Activated CD4-positive, alpha-beta T cell treated with anti-CD3 and anti-CD28 coated beads, Interleukin-2, amount 50 U/mL, for 16 hours (primary cell): ENCODE data around the gene PLXND1.

Source experiments
- DNase-seq: peaks from one replicate; pipeline ENCODE4 v3.0.0-alpha.2; 2020

PLXND1 gene

GRCh38 chr3:129599607-129600006, 6.9 kb downstream of the PLXND1 start:
- no peak for DNase-seq

GRCh38 chr3:129599073-129599472, 7.4 kb downstream of the PLXND1 start:
- DNase-seq, result no peak

- DNase-seq, result no peak
These were observed 8.0 kb downstream of the PLXND1 start for GRCh38 chr3:129598484-129598883.

GRCh38 chr3:129598000-129598381, 8.5 kb downstream of the PLXND1 start:
- no peak for DNase-seq

- no peak for DNase-seq
These were observed 9.1 kb downstream of the PLXND1 start for GRCh38 chr3:129597087-129597999.

- DNase-seq, result no peak
These were observed 10.0 kb downstream of the PLXND1 start for GRCh38 chr3:129596194-129597086.

GRCh38 chr3:129595544-129596193, 10.8 kb downstream of the PLXND1 start:
- DNase-seq, result no peak

GRCh38 chr3:129594907-129595390, 11.5 kb downstream of the PLXND1 start:
- DNase-seq, result no peak

- no peak for DNase-seq
These were observed 12.1 kb downstream of the PLXND1 start for GRCh38 chr3:129594409-129594808.

- DNase-seq, result peak; percentile 79
These were observed 12.7 kb downstream of the PLXND1 start for GRCh38 chr3:129593595-129594339.

- DNase-seq, result no peak
These were observed 13.3 kb downstream of the PLXND1 start for GRCh38 chr3:129593230-129593594.

GRCh38 chr3:129592381-129593131, 13.9 kb downstream of the PLXND1 start:
- DNase-seq, result no peak

GRCh38 chr3:129591932-129592331, 14.5 kb downstream of the PLXND1 start:
- DNase-seq, result no peak

- DNase-seq, result no peak
These were observed 16.3 kb downstream of the PLXND1 start for GRCh38 chr3:129590215-129590614.

- DNase-seq, result no peak
These were observed 18.8 kb downstream of the PLXND1 start for GRCh38 chr3:129587566-129588210.

GRCh38 chr3:129586746-129587430, 19.6 kb downstream of the PLXND1 start:
- DNase-seq, result no peak

GRCh38 chr3:129585949-129586657, 20.4 kb downstream of the PLXND1 start:
- DNase-seq, result no peak

GRCh38 chr3:129584631-129585030, 21.8 kb downstream of the PLXND1 start:
- DNase-seq, result no peak

- DNase-seq, result no peak
These were observed 23.2 kb downstream of the PLXND1 start for GRCh38 chr3:129583289-129583688.

GRCh38 chr3:129582799-129583198, 23.7 kb downstream of the PLXND1 start:
- no peak for DNase-seq
